IMR-90 (cell line): ENCODE data around the gene RNF181. TPM values are rescaled to one million over a fixed set of nuclear protein-coding genes. Genes with fewer than 3 reads are reported as not detected.

Source experiments
- ATAC-seq: fragments of 200-7000 bp; cut with Tn5 transposase; 2 replicates; pipeline ENCODE4 v1.9.1; 2020; ENCODE audit warnings: low read depth, mild to moderate bottlenecking, moderate library complexity
- BruUV-seq: library from RNA; stranded (reverse); fragments of 400-500 nt; replicated peaks from 2 replicates; lab custom pipeline; 2021; lab: Mats Ljungman, UMichigan
- CTCF ChIA-PET: fragments of 300-600 bp; formaldehyde crosslinking; extraction: SDS; loops from one replicate; lab custom pipeline; 2021; ENCODE audit warnings: antibody characterized with exemption; lab: Yijun Ruan, JAX
- POLR2A ChIA-PET: fragments of 300-600 bp; sonication (Branson Sonifier 250); formaldehyde crosslinking; loops from one replicate; lab custom pipeline; 2022; ENCODE audit warnings: antibody characterized with exemption; ENCODE audit not compliant: unreplicated experiment; lab: Charles Lee
- DNase-seq: peaks from one replicate; pipeline ENCODE4 v3.0.0; 2013
- H2AFZ ChIP-seq: replicated peaks from 2 replicates; pipeline ENCODE3; 2013; ENCODE audit warnings: low read length, mild to moderate bottlenecking; ENCODE audit not compliant: poor library complexity
- H2AK5ac ChIP-seq: 2 replicates; pipeline ENCODE4 v1.6.1; 2013; ENCODE audit warnings: low read depth, low read length, inconsistent platforms
- H2AK9ac ChIP-seq: replicated peaks from 2 replicates; pipeline ENCODE3; 2013; ENCODE audit warnings: mild to moderate bottlenecking, low read depth, low read length, moderate library complexity; ENCODE audit not compliant: poor library complexity
- H2BK120ac ChIP-seq: 2 replicates; pipeline ENCODE4 v1.6.1; 2013; ENCODE audit warnings: low read depth, low read length, inconsistent platforms
- H2BK15ac ChIP-seq: 3 replicates; pipeline ENCODE4 v1.6.1; 2013; ENCODE audit warnings: low read depth, low read length, inconsistent platforms
- H2BK20ac ChIP-seq: 2 replicates; pipeline ENCODE4 v1.6.1; 2013; ENCODE audit warnings: low read depth, mild to moderate bottlenecking, inconsistent platforms, low read length, moderate library complexity
- H2BK5ac ChIP-seq: 2 replicates; pipeline ENCODE4 v1.6.1; 2013; ENCODE audit warnings: mild to moderate bottlenecking, low read depth, low read length, inconsistent platforms; ENCODE audit not compliant: poor library complexity, severe bottlenecking
- H3K14ac ChIP-seq: replicated peaks from 2 replicates; pipeline ENCODE4 v1.6.1; 2013; ENCODE audit warnings: low read depth, low read length, inconsistent platforms
- H3K18ac ChIP-seq: 2 replicates; pipeline ENCODE4 v1.6.1; 2013; ENCODE audit warnings: low read depth, low read length, control low read depth
- H3K23ac ChIP-seq: 2 replicates; pipeline ENCODE4 v1.6.1; 2013; ENCODE audit warnings: low read depth, low read length, inconsistent platforms
- H3K27ac ChIP-seq: 2 replicates; pipeline ENCODE4 v1.5.1; 2013; ENCODE audit warnings: mild to moderate bottlenecking, control low read depth, low read length; ENCODE audit not compliant: insufficient read depth
- H3K27me3 ChIP-seq: 2 replicates; pipeline ENCODE4 v1.6.1; 2013; ENCODE audit warnings: low read length; ENCODE audit not compliant: control insufficient read depth, insufficient read depth
- H3K36me3 ChIP-seq: 2 replicates; pipeline ENCODE4 v1.6.1; 2013; ENCODE audit warnings: low read length, mixed read lengths; ENCODE audit not compliant: control insufficient read depth, insufficient read depth
- H3K4ac ChIP-seq: 2 replicates; pipeline ENCODE4 v1.6.1; 2013; ENCODE audit warnings: low read depth, low read length, inconsistent platforms
- H3K4me1 ChIP-seq: 2 replicates; pipeline ENCODE4 v1.6.1; 2013; ENCODE audit warnings: low read length, mixed read lengths; ENCODE audit not compliant: control insufficient read depth, insufficient read depth
- H3K4me2 ChIP-seq: 2 replicates; pipeline ENCODE4 v1.6.1; 2013; ENCODE audit warnings: low read depth, mild to moderate bottlenecking, control low read depth, low read length, moderate library complexity
- H3K4me3 ChIP-seq: 2 replicates; pipeline ENCODE4 v1.5.1; 2013; ENCODE audit warnings: low read depth, mild to moderate bottlenecking, control low read depth, low read length, moderate library complexity; ENCODE audit not compliant: insufficient read depth
- H3K56ac ChIP-seq: 2 replicates; pipeline ENCODE4 v1.6.1; 2013; ENCODE audit warnings: low read length, inconsistent platforms; ENCODE audit not compliant: insufficient read depth; ENCODE audit errors: extremely low read depth
- H3K79me1 ChIP-seq, 2 experiments: 2 replicates each; pipeline ENCODE4 v1.6.1; 2013; ENCODE audit warnings: low read length in 2 of 2, inconsistent platforms in 1 of 2, low read depth in 1 of 2
- H3K9ac ChIP-seq: 2 replicates; pipeline ENCODE4 v1.6.1; 2013; ENCODE audit warnings: low read depth, low read length, control low read depth
- H3K9me1 ChIP-seq: 2 replicates; pipeline ENCODE4 v1.6.1; 2013; ENCODE audit warnings: low read length, inconsistent platforms; ENCODE audit not compliant: insufficient read depth
- H3K9me3 ChIP-seq: 2 replicates; pipeline ENCODE4 v1.6.1; 2013; ENCODE audit warnings: low read length; ENCODE audit not compliant: control insufficient read depth, insufficient read depth
- H4K20me1 ChIP-seq: 2 replicates; pipeline ENCODE4 v1.6.1; 2013; ENCODE audit warnings: low read length, inconsistent platforms; ENCODE audit not compliant: insufficient read depth
- H4K5ac ChIP-seq: 2 replicates; pipeline ENCODE4 v1.6.1; 2013; ENCODE audit warnings: mild to moderate bottlenecking, low read depth, low read length, control low read depth
- H4K8ac ChIP-seq, 2 experiments: 2 replicates each; pipeline ENCODE4 v1.6.1; 2013; ENCODE audit warnings: low read depth in 2 of 2, low read length in 2 of 2, control low read depth in 1 of 2, inconsistent platforms in 1 of 2
- H4K91ac ChIP-seq: 2 replicates; pipeline ENCODE4 v1.6.1; 2013; ENCODE audit warnings: low read depth, low read length, inconsistent platforms; ENCODE audit not compliant: insufficient read depth
- BHLHE40 ChIP-seq: fragments of 150-350 bp; IDR thresholded peaks from 2 replicates; pipeline ENCODE4 v1.6.1; 2016; ENCODE audit warnings: mild to moderate bottlenecking, low read depth, low read length
- CEBPB ChIP-seq: IDR thresholded peaks from 2 replicates; pipeline ENCODE4 v1.6.1; 2012; ENCODE audit warnings: low read depth, low read length, improper control_type of control experiment
- CHD1 ChIP-seq: IDR thresholded peaks from 2 replicates; pipeline ENCODE4 v1.6.1; 2012; ENCODE audit warnings: low read depth, low read length, improper control_type of control experiment
- CTCF ChIP-seq: conservative IDR thresholded peaks from 2 replicates; pipeline ENCODE4 v1.5.1; 2012; ENCODE audit warnings: mild to moderate bottlenecking, low read depth, low read length, improper control_type of control experiment
- MAFK ChIP-seq: IDR thresholded peaks from 2 replicates; pipeline ENCODE4 v1.6.1; 2012; ENCODE audit warnings: low read depth, low read length, improper control_type of control experiment
- MAZ ChIP-seq: IDR thresholded peaks from 2 replicates; pipeline ENCODE4 v1.6.1; 2012; ENCODE audit warnings: low read depth, mild to moderate bottlenecking, low read length, improper control_type of control experiment, moderate library complexity, borderline replicate concordance
- POLR2A ChIP-seq: IDR thresholded peaks from 2 replicates; pipeline ENCODE4 v1.6.1; 2012; ENCODE audit warnings: mild to moderate bottlenecking, low read depth, low read length
- RCOR1 ChIP-seq: IDR thresholded peaks from 2 replicates; pipeline ENCODE4 v1.6.1; 2012; ENCODE audit warnings: mild to moderate bottlenecking, low read length, improper control_type of control experiment; ENCODE audit not compliant: insufficient replicate concordance
- RFX5 ChIP-seq: IDR thresholded peaks from 2 replicates; pipeline ENCODE4 v1.8.0; 2012; ENCODE audit warnings: low read depth, mild to moderate bottlenecking, low read length, moderate library complexity
- WGBS, 2 experiments: methylation state at CpG; one replicate each; pipeline versions ENCODE4 v1.1.5 to v1.1.7; 2013; ENCODE audit warnings: missing lambda C conversion rate in 2 of 2; ENCODE audit not compliant: insufficient read length in 1 of 2; ENCODE audit errors: extremely low coverage in 2 of 2; 5-methylcytosine and 5-hydroxymethylcytosine counted together
- dilution Hi-C: fragments of 300-500 bp; cut with HindIII; formaldehyde crosslinking; loops from one replicate; pipeline ENCODE4 v1.14.3; 2018; ENCODE audit warnings: low sequenced_read_pairs; ENCODE audit not compliant: unreplicated experiment
- in situ Hi-C: fragments of 300-500 bp; cut with MboI; formaldehyde crosslinking; loops from 3 replicates; pipeline ENCODE4 v1.14.3; 2019; ENCODE audit warnings: low sequenced_read_pairs, inconsistent platforms, mixed read lengths
- intact Hi-C: fragments of 100-400 bp; cut with micrococcal nuclease; formaldehyde crosslinking; loops from 2 replicates; pipeline ENCODE4 v1.10.0; 2022
- polyA plus RNA-seq, 3 experiments: library from polyadenylated mRNA; depleted of rRNA; stranded (reverse); fragments of >200 nt; gene quantifications; 2 replicates each; pipeline ENCODE4 v1.2.3, GENCODE V29; 2012; ENCODE audit warnings: low replicate concordance in 1 of 3
- total RNA-seq: library from RNA; depleted of rRNA; stranded (reverse); fragments of >200 nt; gene quantifications from 2 replicates; pipeline ENCODE4 v1.2.3, GENCODE V29; 2012
- TF ChIP-seq, protein P1 (sequence below): fragments of 150-350 bp; IDR thresholded peaks from 2 replicates; pipeline ENCODE4 v1.6.1; 2017; ENCODE audit warnings: mild to moderate bottlenecking, antibody characterized with exemption, low read length, low read depth

The RNF181 gene
- total and polyA plus RNA-seq, 2 of the 4 experiments (the other 2 are of a cell fraction), result 438 to 498 TPM

DNA sequence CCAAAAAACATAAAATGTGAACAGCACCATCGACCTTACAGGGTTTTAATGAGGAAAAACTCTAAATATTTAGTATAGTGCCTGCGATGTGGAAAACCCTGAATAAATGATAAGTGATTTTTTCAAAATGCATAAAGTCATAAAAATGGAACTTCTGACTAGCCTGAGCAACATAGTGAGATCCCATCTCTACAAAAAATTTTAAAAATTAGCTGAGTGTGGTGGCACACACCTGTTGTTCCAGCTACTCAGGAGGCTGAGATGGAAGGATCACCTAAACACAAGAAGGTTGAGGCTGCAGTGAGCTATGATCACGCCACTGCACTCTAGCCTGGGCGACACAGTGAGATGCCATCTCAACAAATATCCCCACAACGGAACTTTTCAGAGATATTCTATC lies 38.4 kb upstream of the RNF181 start:
- no peaks in the 10 kb centered on the region for H3K27me3 ChIP-seq
- H3K79me1 ChIP-seq, result peaks cover 19 to 58% of the 10 kb centered on the region in 2 experiments
- 89% methylated on average over 3 of the region's 5 CpGs; no CpG with 5 or more reads in 1 of the 2 experiments for WGBS, 2 experiments
- no peak for ATAC-seq
- H3K4ac ChIP-seq, result no peak overlapping the region
- DNase-seq, result no peak
- peaks cover 3% of the 10 kb centered on the region; the same call in 1 of the 2 replicates for H3K4me1 ChIP-seq
- no peak overlapping the region for H3K4me2 ChIP-seq
- peaks cover 8% of the 10 kb centered on the region; the same call in 1 of the 2 replicates for H3K9me1 ChIP-seq
- H2AK5ac ChIP-seq, result no peak overlapping the region
- no peak overlapping the region for H2AFZ ChIP-seq
- in situ Hi-C loops, result loop anchor here (10.0 kb wide), 1 partner anchor 492 kb away; no protein-coding TSS in a partner anchor
- no peak overlapping the region for H4K5ac ChIP-seq
- CTCF ChIA-PET, result interaction anchor here (0.5 to 1.6 kb wide), 2 partner anchors 136 to 492 kb away, joined by 5 to 6 read pairs; no protein-coding TSS in a partner anchor
- no peaks in the 10 kb centered on the region for H3K9me3 ChIP-seq
- no peak overlapping the region for H3K18ac ChIP-seq
- dilution Hi-C loops, result no loop called here
- H2BK20ac ChIP-seq, result no peak overlapping the region
- no peak overlapping the region for H4K91ac ChIP-seq
- H2BK15ac ChIP-seq, result no peak overlapping the region
- H2BK120ac ChIP-seq, result no peak overlapping the region
- no peak overlapping the region for H3K27ac ChIP-seq
- H2AK9ac ChIP-seq, result no peak overlapping the region
- no peak overlapping the region for H3K23ac ChIP-seq
- H3K4me3 ChIP-seq, result no peak overlapping the region
- intact Hi-C loops, result no loop called here
- H4K20me1 ChIP-seq, result no peaks in the 10 kb centered on the region
- H3K56ac ChIP-seq, result no peak overlapping the region
- no peak overlapping the region for H2BK5ac ChIP-seq
- H4K8ac ChIP-seq, result no peak overlapping the region
- H3K36me3 ChIP-seq, result peaks cover 35% of the 10 kb centered on the region
- no peak overlapping the region for H3K14ac ChIP-seq
- POLR2A ChIA-PET, result interaction anchor here (0.5 kb wide), 2 partner anchors 18 to 63 kb away, joined by 3 read pairs; no protein-coding TSS in a partner anchor
- no TSS peak for BruUV-seq
- H3K9ac ChIP-seq, result no peak overlapping the region
- no peak for TF ChIP-seq MAFK
- no peak for TF ChIP-seq BHLHE40
- TF ChIP-seq, protein P1, sequence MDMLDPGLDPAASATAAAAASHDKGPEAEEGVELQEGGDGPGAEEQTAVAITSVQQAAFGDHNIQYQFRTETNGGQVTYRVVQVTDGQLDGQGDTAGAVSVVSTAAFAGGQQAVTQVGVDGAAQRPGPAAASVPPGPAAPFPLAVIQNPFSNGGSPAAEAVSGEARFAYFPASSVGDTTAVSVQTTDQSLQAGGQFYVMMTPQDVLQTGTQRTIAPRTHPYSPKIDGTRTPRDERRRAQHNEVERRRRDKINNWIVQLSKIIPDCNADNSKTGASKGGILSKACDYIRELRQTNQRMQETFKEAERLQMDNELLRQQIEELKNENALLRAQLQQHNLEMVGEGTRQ, result no peak
- TF ChIP-seq CEBPB, result no peak
- TF ChIP-seq MAZ, result no peak
- TF ChIP-seq RFX5, result no peak
- TF ChIP-seq POLR2A, result no peak
- no peak for TF ChIP-seq CTCF
- no peak for TF ChIP-seq CHD1
- TF ChIP-seq RCOR1, result no peak
